GM12872 (cell line): Measurements from ENCODE around the gene ANKRD16.

Experiments used
- TF ChIP-seq, protein P1 (sequence below): IDR thresholded peaks from 3 replicates; pipeline ENCODE4 v1.5.1; 2011; ENCODE audit warnings: low read depth, mild to moderate bottlenecking, low read length, moderate library complexity; ENCODE audit not compliant: insufficient read depth

Gene ANKRD16

DNA sequence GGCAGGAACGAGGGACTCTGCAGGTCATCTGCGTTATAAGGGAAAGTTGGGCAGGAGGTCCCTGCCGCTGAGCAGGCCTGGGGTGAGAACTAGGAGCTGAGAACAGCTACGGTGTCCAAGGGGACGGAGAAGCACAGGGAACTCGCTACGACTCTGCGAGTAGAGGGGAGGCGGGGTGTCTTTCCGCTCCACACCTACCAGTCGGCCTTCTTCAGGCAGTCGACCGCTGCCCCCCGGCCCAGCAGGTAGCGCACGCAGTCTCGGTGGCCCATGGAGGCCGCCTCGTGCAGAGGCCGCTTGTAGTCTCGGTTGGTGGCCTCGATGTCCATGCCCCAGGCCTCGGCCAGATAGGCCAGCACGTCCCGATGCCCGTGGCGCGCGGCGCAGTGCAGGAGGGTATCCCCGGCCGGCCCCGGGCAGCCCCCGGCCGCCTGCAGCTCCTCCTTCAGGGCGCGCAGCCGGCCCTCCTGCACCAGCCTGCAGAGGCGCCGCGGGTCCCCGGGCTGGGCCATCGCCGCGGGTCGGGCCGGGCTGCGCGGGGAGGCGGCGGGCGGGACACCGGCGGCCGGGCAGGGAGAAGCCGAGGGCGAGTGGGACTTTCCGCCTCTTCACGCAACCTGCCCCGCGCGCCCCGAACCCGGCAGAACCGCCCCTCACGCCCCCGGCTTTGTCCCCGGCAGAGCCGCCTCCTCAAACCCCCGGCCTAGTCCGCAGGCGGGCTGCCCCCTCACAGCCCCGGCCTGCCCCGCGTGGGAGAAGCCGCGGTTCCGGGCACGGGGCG lies 660 bp downstream of the ANKRD16 start:
- TF ChIP-seq, protein P1, sequence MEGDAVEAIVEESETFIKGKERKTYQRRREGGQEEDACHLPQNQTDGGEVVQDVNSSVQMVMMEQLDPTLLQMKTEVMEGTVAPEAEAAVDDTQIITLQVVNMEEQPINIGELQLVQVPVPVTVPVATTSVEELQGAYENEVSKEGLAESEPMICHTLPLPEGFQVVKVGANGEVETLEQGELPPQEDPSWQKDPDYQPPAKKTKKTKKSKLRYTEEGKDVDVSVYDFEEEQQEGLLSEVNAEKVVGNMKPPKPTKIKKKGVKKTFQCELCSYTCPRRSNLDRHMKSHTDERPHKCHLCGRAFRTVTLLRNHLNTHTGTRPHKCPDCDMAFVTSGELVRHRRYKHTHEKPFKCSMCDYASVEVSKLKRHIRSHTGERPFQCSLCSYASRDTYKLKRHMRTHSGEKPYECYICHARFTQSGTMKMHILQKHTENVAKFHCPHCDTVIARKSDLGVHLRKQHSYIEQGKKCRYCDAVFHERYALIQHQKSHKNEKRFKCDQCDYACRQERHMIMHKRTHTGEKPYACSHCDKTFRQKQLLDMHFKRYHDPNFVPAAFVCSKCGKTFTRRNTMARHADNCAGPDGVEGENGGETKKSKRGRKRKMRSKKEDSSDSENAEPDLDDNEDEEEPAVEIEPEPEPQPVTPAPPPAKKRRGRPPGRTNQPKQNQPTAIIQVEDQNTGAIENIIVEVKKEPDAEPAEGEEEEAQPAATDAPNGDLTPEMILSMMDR = 0 out of 3 replicates have a peak, but pooled peaks have one; percentile 1

DNA sequence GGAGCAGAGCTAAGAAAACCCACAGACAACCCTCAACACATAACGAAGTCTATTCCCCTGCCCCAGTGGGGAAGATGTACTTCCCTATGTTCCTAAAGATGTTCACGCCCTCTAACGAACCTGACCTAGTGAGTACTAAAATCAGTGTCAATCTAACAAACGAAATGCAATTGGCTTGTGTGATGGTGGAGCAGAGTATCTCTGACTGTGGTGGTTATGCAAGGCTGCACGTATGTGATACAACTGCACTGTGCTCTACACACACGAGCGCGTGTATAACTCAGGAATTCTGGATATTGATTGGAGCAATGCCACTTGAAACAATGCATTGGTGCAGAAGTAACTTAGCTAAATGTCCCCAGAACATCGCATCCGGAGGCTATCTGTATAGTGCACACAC lies 1.3 kb downstream of the ANKRD16 start:
- TF ChIP-seq, protein P1 = no peak

DNA sequence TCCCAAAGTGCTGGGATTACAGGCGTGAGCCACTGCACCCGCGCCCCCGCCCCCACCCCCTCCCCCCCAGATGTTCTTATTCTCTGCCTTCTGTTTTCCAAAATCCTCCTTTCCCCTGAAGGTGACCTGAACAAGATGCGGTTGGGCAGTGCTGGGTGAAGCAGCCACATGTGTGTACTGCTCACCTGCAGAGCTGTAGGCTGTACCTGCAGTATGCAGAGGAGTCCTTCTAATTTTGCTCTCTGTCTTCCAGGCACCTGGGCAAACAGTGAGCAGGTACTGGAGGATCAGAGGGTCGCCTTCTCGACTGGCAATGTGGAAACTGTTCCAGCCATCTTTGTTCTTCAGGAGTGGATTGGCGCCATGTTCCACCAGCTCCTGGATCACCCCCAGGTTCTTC lies 2.1 kb downstream of the ANKRD16 start:
- TF ChIP-seq, protein P1 = no peak

DNA sequence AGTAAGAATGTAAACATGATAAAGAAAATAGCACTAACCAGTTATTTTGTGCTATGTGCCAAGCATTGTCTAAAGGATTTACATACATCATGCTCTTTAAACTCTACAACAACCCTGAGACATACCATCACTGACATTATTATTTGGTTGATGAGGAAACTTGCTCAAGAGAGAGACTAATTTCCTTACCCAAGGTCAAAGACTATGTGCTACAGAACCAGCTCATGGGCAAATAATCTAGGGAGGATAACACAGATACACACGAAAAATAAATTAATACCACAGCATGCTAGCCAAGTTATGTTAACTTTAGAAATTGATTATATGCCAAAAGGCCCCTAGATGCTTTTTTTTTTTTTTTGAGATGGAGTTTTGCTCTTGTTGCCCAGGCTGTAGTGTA lies 2.7 kb downstream of the ANKRD16 start:
- TF ChIP-seq, protein P1 = no peak

DNA sequence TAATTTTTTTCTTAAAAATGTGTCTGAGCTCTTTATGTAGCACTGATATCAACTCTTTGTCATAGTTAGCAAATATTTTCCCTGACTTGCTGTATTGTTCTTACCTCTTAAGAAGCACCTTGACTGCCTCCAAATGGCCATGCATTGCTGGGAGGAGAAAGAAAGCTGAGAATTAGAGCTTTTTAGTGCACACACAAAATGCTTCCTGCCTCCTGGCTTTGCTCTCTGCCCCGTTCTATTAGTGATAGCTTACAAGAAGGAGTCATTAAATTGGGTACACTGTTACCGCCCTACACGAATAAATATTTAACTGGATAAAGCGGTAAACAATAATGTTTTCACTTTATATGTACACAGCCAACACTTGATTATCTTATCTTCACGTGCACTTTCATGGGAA lies 4.1 kb downstream of the ANKRD16 start:
- TF ChIP-seq, protein P1 = no peak

DNA sequence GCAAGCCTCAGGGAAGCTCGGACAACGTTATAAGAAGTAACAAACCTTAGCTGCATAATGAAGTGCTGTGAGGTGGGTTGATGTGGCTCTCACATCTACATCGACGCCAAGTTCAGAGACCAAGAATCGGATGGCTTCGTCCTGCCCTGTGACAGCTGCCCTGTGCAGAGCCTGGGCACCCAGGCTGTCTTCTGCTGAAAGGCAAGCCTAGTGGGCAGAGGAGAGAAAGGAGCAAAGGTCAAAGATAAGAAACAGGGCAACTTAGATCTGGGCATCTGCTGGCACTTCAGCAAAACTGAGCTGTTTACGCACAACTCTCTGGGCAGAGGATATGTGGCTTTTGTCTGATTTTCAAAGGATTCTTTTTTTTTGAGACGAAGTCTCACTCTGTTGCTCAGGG lies 6.7 kb downstream of the ANKRD16 start:
- TF ChIP-seq, protein P1 = no peak

DNA sequence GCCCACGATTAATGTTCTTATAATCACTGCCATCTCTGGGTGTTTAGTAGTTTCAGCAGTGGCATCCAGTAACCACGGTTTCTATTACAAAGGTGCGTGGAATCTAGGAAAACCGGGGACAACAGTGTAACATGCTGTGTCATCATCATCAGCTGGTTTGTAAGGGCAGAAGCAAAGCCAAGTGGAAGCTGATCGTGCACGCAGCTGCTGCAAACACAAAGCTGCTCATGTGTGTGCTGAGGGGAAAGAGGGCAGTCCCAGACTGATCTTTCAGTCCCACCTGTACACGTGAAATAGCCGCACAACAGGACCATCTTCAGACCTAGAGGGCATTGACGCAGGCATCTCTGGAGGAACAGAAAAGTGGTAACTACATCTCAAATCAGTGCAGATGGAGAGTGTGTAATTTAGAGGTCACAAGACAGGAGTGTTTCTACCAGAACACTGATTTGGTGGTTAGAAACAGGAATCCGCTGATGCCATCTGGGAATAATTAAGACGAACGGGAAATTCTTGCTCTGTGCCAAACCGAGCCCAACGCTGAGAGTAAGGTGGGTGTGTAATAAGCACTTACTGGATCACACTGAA lies 13.4 kb downstream of the ANKRD16 start:
- TF ChIP-seq, protein P1 = no peak
